NCI-H1436 (cell line): Measurements from ENCODE around the gene CYP20A1.
"Not testable (repeated sequence)": the region's sequence is repeated elsewhere in the genome, so short reads cannot be mapped to it uniquely, and the experiment has no call there.

Experiments used
- DNase-seq: peaks from one replicate; lab custom pipeline; 2025; lab: John Stamatoyannopoulos, UW

The CYP20A1 gene, protein sequence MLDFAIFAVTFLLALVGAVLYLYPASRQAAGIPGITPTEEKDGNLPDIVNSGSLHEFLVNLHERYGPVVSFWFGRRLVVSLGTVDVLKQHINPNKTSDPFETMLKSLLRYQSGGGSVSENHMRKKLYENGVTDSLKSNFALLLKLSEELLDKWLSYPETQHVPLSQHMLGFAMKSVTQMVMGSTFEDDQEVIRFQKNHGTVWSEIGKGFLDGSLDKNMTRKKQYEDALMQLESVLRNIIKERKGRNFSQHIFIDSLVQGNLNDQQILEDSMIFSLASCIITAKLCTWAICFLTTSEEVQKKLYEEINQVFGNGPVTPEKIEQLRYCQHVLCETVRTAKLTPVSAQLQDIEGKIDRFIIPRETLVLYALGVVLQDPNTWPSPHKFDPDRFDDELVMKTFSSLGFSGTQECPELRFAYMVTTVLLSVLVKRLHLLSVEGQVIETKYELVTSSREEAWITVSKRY

DNA sequence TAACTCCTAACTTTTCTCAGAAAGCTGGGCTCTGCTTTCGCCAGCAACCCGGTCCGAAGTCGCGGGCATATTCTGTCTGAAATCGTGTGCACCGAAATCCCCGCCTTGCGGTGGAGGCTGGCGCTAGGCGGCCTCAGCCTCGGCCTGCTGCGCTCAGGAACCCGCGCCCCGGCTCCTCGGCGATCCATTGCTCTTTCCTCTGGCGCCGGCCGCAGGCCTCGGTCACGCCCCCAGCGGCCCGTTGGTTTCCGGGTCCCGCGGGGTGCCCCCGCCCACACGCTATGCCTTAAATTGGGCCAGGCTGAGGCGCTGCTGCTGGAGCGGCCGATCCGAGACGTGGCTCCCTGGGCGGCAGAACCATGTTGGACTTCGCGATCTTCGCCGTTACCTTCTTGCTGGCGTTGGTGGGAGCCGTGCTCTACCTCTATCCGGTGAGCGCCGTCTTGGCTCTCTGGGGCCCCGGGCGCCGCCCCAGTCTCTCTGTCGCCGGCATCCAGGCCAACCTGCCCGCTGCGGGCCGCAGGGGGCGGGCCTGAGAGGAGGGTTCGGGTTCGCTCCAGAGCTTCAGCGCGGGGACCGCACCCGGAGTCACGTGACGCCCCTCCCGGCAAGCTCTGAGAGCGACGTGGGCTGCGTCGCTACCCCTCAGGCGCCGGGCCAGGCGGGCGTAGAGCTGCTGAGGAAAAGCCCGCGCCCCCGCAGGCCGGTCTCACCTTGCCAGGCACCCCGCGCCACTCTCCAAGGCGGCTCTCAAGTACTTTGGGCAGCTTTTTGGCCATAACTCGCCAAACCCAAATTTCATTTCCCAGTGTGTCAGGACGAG is at the start of gene CYP20A1:
CYP20A1 (plus strand) TSS at position 315 of the 823 bp plus-strand sequence; CDS start at position 360, 45 bp downstream.
- DNase-seq = peak; percentile 94

DNA sequence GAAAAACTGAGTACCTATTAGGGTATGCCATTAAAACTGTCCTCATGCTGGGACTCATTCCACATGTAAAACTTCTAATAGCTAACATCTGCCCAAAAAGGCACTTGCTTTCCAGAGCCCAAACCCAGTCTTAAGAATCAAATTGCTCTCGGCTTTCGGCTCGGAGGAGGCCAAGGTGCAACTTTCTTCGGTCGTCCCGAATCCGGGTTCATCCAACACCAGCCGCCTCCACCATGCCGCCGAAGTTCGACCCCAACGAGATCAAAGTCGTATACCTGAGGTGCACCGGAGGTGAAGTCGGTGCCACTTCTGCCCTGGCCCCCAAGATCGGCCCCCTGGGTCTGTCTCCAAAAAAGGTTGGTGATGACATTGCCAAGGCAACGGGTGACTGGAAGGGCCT is 48.3 kb upstream of the CYP20A1 start:
- not testable (repeated sequence) for DNase-seq

DNA sequence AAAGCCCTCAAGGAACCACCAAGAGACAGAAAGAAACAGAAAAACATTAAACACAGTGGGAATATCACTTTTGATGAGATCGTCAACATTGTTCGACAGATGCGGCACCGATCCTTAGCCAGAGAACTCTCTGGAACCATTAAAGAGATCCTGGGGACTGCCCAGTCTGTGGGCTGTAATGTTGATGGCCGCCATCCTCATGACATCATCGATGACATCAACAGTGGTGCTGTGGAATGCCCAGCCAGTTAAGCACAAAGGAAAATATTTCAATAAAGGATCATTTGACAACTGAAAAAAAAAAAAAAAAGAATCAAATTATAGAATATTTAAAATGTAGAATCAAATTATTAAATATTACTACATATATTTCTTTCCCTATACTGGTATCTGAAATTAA is 47.8 kb upstream of the CYP20A1 start:
- DNase-seq = not testable (repeated sequence)

DNA sequence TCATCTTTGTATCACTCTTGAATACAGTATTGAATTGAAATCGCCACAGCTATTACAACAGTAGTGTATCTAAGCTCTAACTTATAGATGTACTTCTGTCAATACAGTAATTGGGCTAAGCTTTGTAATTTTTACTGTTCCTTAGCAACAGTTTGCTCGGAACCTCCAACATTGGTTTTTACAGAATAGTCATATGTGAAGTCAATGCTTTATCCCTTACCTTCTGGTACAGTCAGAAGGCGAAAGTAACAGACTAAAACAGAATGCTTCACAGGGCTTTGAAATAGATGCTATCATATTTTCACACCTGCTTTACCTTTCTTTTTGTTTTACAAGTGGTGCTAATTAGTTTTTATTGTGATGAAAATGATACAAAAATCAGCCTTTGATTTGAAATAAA is 46.9 kb upstream of the CYP20A1 start:
- DNase-seq = peak; percentile 1

DNA sequence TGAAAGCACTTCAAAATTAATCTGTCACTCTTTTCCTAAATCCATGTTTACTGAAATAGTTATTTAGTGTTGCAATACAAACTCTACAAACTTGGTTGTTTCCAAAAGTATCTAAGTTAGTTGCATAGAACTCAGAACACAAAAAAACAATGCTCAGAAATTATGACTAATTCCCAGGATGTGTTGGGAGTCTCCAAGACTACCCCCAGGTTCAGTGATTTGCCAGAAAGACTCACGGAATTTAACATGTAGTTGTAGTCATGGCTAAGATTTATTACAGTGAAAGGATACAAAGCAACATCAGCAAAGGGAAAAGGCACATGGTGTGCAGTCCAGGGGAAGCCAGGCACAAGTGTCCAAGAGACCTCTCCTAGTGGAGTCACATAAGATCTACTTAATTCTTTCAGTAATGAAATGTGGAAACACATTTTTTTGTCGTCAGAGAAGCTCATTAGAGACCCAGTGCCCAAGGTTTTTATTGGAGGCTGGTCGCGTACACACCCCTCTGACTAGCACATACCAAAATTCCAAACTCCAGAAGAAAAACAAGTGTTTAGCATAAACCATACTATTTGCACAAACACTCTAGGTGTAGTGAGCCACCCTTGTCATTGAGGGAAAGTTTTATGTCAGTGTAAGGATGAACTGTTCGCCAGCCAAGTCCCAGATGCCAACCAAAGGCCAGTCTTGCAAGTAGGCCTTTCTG is 43.3 kb upstream of the CYP20A1 start:
- DNase-seq = no peak

DNA sequence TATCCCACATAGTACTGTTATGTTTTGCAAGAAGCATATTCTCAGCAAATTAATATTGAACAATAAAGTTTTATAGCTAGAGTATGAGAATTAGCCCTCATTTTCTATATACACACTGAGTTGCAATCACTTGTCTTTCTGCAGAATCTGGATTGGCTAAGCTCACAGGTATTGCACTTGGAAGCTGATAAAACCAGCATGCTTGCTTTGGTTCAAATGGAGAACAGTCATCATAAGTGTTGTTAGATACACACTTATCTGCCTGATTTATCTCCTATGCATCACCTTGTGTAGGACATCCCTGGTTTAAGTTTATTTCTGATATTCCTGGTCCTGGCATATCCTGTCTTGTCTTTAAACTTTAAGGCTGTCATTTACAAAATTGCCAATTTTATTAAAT is 38.0 kb upstream of the CYP20A1 start:
- DNase-seq = no peak

DNA sequence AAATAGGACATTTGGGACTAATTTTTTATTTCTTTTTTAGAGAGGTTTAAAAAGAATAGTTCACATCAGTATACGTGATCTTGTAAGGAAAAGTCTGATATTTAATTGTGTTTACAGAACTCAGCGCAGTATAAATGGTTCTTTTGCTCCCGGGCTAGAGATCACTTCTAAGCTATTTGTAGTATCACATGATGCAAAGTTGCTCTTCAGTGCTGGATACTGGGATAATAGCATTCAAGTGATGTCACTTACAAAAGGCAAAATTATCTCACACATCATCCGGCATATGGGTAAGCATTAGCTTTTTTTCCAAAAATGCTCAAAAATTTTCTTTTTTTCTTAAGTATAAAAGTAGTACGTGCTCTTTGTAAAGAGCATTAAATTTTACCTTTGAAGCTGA is 37.4 kb upstream of the CYP20A1 start:
- no peak for DNase-seq

DNA sequence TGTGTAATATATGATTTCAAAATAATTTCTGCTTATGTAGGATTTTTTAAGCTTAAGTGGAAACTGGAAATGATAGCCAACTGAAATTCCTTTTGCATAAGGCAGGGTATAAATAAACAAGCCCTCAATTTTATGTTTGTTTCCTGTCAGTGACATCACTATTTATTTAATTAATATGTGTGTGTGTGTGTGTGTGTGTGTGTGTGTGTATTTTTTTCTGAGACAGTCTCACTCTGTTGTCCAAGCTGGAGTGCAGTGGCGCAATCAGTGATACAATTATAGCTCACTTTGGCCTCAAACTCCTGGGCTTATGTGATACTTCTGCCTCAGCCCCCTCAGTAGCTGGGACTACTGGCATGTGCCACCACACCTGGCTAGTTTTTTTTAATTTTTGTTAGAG is 29.3 kb upstream of the CYP20A1 start:
- no peak for DNase-seq

DNA sequence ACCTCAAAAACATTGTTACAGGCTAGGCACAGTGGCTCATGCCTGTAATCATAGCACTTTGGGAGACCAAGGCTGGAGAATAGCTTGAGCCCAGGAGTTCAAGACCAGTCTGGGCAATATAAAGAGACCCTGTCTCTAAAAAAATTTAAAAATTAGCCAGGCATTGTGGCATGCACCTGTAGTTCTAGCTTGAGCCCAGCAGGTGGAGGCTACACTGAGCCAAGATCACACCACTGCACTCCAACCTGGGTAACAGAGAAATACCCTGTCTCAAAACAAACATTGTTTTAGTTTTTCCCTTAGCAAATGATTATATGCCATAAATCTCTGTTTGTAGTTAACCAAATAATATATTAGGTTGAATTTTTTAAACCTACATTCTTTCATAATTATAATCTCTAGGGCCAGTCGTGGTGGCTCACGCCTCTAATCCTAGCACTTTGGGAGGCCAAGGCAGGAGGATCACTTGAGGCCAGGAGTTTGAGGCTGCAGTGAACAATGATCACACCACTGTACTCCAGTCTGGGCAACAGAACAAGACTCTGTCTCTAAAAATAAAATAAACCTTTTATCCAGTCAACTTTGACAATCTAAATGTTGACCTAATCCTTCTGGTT is 13.3 kb upstream of the CYP20A1 start:
- peak; percentile 10 for DNase-seq

DNA sequence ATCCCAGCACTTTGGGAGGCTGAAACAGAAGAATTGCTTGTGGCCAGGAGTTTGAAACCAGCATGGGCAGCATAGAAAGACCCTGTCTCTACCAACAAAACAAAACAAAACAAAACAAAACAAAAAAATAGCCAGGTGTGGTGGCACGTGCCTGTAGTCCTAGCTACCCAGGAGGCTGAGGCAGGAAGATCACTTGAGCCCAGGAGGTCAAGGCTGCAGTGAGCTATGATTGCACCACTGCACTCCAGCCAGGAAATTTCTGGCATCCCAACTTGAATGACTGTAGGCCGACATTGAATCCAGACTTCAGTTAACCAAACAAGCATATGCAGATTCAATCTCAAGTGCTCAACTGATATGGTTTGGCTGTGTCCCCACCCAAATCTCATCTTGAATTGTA is 9.1 kb upstream of the CYP20A1 start:
- DNase-seq = not testable (repeated sequence)

DNA sequence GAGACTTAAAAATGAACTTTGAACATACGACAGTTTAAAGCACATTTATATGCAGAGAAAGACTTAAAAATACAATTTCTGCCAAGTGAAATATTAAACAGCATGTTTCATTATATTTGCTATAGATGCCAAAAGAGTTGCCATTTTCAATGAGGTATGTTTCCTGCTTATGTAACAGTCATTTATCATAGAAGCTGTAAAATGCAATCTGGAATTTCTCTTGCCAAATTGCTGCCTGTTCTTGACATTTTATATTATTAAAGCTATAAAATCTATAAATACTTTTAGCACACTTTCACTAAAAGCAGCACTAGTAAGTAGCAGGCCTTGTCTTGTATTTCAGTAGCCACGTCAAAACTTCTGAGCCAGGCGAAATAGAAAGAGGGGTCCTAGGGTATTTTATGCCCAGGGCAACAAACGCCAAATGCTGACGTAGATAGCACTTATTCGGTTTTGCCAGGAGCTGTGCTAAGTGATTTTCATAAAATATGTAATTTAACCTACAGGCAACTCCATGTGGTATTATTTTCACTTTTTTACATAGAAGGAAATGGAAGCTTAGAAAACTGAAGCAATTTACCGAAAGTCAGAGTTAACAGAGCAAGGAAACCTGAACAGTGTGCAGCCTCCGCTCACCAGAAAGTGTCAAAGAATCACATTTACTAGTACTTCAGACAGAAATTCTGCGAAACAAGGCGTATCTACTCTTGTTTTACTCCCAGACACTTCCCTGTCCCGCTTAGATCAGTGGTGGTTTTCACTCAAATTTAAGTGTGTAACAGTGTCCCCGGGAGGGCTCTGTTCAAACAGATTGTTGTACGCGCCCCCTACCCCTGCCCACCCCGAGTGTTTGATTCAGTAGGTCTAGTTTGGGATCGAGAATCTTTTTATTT is 1.2 kb upstream of the CYP20A1 start:
- DNase-seq = no peak

DNA sequence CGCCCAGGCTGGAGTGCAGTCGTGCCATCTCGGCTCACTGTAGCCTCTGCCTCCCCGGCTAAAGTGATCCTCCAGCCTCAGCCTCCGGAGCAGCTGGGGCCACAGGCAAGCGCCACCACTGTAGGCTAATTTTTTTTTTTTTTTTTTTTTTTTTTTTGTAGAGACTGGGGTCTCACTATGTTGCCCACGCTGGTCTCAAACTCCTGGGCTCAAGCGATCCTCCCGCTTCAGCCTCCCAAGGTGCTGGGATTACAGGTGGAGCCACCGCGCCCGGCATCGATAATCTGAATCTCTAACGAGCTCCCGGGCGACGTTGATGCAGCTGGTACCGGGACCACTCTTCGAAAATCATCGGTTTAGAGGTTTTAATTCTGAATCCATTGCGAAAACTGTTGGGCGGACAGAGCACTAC is 520 bp upstream of the CYP20A1 start:
- no peak for DNase-seq

DNA sequence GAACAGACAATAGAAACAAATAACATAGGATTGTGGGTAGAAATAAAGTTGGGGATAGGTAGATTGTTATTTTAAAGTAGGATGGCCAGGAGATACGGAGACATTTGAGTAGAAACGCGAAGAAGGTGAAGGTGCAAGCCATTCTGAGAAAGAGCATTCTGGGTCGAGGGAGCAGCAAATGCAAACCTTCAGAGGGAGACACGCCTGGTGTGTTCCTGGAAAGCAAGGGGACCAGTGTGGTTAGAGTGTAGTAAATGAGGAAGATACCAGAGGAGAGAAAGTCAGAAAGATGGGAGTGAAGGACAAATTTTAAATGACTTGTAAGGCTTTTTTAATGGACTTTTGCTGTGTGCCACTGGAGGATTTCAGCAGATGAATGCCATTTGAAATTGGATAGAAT is 1.7 kb downstream of the CYP20A1 start:
- DNase-seq = no peak

DNA sequence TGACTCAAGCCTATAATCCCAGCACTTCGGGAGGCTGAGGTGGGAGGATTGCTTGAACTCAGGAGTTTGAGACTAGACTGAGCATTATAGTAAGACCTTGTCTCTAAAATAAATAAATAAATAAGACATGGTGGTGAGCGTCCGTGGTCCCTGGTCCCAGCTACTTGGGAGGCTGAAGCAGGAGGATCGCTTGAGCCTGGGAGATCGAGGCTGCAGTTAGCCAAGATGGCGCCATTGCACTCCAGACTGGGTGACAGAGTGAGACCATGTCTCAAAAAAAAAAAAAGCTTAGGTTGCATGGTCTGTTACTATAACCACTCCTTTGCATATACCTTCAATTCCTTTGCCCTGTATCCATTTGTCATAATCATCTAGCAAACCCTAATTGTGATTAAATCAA is 3.7 kb downstream of the CYP20A1 start:
- no peak for DNase-seq

DNA sequence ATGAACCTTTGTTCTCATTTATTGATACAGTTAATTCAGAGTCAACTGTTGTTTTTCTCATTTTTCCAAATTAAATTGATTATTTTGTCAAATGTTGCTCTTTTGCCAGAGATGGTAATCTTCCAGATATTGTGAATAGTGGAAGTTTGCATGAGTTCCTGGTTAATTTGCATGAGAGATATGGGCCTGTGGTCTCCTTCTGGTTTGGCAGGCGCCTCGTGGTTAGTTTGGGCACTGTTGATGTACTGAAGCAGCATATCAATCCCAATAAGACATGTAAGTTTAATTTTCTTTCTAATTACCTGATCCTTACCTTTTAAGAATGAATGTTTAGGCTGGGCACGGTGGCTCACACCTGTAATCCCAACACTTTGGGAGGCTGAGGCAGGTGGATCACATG is 7.8 kb downstream of the CYP20A1 start:
- DNase-seq = no peak

DNA sequence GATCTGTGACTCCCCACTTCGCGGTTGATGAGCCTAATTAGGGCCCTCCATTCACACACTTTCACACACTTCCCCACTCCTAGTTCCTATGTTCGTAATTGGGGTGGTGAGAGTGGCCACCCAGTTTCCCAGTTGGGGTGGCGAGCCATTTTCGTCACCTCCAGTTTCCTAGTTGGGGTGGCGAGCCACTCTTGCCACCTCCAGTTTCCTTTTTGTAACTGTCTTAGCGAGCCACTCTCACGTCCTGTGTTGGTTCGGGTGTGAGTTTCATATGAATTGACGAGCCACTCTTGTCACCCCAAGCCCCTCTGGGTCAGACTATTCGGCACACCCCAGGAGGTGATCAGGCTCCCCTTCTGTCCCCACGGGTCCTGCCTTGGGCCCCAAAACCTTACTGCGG is 14.0 kb downstream of the CYP20A1 start:
- DNase-seq = no peak

DNA sequence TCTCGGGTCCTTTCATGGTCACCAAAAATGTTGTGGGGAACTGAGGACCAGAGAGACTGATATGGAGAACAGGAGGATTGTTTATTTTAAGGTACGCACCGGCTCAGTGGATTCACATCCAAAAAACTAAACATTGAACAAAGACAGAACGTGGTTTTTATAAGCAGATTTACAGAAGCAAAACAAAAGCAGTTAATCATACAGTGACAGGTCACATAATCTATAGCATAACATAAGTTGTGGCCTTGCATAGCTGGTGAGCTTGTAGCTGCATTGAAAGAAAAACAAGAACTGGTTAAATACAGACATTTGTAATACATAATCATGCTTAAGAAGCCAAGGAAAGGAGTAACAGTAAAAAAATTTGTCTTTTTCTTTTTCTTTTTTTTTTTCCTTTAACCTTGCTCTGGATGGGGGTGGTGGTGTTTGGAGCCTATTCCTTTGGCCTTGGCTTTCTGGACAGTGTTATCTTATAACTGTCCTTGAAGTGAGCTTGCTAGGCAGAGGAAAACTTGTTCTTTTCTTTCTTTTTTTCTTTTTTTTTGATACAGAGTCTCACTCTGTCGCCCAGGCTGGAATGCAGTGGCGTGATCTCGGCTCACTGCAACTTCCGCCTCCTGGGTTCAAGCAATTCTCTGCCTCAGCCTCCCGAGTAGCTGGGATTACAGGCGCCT is 14.7 kb downstream of the CYP20A1 start:
- not testable (repeated sequence) for DNase-seq

DNA sequence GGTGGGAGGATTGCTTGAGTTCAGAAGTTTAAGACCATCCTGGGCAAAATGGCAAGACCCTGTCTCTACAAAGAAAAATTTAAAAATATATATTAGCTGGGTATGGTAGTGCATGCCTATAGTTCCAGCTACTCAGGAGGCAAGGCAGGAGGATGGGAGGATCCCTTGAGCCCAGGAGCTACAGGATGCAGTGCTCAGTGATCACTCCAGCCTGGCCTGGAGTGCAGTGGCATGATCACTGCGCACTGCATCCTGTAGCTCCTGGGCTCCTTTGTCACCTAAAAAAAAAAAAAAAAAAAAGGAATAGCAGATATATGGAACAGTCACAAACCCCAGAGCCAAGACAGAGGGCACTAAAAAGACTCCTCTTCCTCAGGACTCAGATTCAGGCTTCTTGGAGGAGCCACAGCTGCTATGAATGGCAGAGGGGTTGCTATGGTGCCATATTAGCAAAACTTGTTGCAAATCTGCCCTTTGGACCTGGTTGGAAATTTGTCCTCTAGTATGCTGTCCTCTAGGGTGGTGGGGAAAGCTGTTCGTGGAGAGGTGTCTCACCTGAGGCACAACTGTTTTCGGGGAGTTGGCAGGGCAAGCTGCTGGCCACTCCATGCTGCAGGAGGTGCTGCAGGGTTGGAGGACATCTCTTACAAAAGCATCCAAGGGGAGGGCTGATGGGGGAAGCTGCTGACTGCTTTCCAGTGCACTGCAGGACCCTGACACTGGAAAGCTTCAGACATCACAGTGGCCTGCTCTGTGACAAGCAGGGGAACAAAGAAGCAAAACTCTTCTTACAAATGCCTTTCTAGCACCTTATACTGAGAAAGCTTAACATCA is 22.7 kb downstream of the CYP20A1 start:
- no peak for DNase-seq

DNA sequence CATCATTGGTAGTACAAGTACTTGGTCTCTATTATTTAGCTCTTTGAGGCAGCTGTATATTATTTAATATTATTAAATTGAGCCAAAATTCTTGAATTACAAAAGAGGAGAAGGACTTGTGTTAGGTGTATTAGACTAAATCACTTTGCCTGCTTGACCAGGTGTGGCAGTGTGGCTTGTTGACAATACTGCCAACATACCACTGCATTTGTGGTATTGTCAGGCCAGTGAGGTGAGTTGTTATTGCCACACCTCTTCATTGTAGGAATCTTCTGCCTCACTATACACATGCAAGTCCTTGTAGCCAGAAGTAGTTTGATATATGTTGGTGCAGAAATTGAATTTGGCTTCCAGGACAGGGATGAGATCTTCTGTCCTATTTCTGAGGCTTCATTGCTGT is 40.5 kb downstream of the CYP20A1 start:
- DNase-seq = no peak
